HFFc6 (cell line): ENCODE measurements around the gene PDS5B. TPM values are rescaled to one million over a fixed set of nuclear protein-coding genes. Genes with fewer than 3 reads are reported as not detected.

Experiments used
- DNase-seq: peaks from one replicate; pipeline ENCODE4 v3.0.0-alpha.2; 2018
- H3K27ac Mint-ChIP-seq: 2 replicates; pipeline ENCODE4 v1.8.0; 2020; ENCODE audit warnings: mild to moderate bottlenecking, mixed read lengths
- H3K27me3 Mint-ChIP-seq: 2 replicates; pipeline ENCODE4 v1.8.0; 2021; ENCODE audit warnings: mild to moderate bottlenecking, moderate library complexity, mixed read lengths; ENCODE audit not compliant: insufficient read depth
- H3K36me3 Mint-ChIP-seq: 2 replicates; pipeline ENCODE4 v1.8.0; 2021; ENCODE audit warnings: low read depth, mixed read lengths
- H3K4me1 Mint-ChIP-seq: 2 replicates; pipeline ENCODE4 v1.8.0; 2020; ENCODE audit warnings: low read depth, mixed read lengths
- H3K4me3 Mint-ChIP-seq: 2 replicates; pipeline ENCODE4 v1.8.0; 2020; ENCODE audit warnings: mild to moderate bottlenecking, moderate library complexity, mixed read lengths
- H3K9me3 Mint-ChIP-seq: 2 replicates; pipeline ENCODE4 v1.8.0; 2020; ENCODE audit warnings: mild to moderate bottlenecking, mixed read lengths
- total RNA-seq, 6 experiments: library from RNA; stranded (reverse); fragmentation: NEBNext Ultra II Directional; extraction: Animal tissue kit (Norgen Biotek cat#: 25700); gene quantifications; 2 replicates in 1 of 6; 3 replicates in 5 of 6; pipeline ENCODE4 v1.2.3, GENCODE V29; 2021
- TF ChIP-seq, protein P1 (sequence below): fragments of 200-600 bp; sonication (generic); IDR thresholded peaks from 2 replicates; pipeline ENCODE4 v1.5.0; 2021; ENCODE audit warnings: antibody characterized with exemption, mild to moderate bottlenecking

The PDS5B gene
- total RNA-seq, 6 experiments from 2014 or later = 21.0 to 28.9 (median 24.6) TPM

GRCh38 chr13:32663660-32664059, 77.4 kb downstream of the PDS5B start:
- TF ChIP-seq, protein P1, sequence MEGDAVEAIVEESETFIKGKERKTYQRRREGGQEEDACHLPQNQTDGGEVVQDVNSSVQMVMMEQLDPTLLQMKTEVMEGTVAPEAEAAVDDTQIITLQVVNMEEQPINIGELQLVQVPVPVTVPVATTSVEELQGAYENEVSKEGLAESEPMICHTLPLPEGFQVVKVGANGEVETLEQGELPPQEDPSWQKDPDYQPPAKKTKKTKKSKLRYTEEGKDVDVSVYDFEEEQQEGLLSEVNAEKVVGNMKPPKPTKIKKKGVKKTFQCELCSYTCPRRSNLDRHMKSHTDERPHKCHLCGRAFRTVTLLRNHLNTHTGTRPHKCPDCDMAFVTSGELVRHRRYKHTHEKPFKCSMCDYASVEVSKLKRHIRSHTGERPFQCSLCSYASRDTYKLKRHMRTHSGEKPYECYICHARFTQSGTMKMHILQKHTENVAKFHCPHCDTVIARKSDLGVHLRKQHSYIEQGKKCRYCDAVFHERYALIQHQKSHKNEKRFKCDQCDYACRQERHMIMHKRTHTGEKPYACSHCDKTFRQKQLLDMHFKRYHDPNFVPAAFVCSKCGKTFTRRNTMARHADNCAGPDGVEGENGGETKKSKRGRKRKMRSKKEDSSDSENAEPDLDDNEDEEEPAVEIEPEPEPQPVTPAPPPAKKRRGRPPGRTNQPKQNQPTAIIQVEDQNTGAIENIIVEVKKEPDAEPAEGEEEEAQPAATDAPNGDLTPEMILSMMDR = no peak
- H3K36me3 Mint-ChIP-seq = no peaks in the 10 kb centered on the region
- no peak overlapping the region for H3K27ac Mint-ChIP-seq
- no peak overlapping the region for H3K4me3 Mint-ChIP-seq
- peaks cover 2% of the 10 kb centered on the region; the same call in 1 of the 2 replicates for H3K27me3 Mint-ChIP-seq
- H3K9me3 Mint-ChIP-seq = no peaks in the 10 kb centered on the region
- peaks cover 20% of the 10 kb centered on the region for H3K4me1 Mint-ChIP-seq
- DNase-seq = no peak

DNA sequence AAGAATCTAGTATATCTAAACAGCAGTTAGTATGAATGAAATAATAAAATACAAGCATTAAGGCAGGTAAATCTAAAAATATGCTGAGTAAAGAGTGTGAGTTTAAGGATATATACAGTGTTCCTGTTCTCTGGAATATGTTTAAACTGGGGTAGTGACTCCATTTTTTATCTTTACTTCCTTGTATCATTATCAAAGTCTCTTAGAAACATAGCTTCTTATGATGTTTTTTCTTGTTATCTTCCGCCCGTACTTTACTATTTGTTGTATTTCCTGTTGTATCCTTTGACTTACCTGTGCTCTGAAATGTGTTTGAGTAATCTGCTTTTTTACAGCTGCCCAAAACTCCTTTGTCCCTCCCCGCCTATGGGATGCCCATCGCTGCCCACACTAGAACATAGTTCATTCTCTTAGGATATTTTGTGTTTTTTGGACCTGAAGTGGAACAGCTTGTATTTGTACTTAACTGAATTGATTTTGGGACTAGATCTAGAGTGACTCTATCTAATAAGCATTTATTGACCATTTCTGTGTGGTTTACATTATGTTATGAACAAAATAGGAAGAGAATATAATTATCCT, 80.8 kb downstream of the PDS5B start:
- H3K9me3 Mint-ChIP-seq = no peaks in the 10 kb centered on the region

DNA sequence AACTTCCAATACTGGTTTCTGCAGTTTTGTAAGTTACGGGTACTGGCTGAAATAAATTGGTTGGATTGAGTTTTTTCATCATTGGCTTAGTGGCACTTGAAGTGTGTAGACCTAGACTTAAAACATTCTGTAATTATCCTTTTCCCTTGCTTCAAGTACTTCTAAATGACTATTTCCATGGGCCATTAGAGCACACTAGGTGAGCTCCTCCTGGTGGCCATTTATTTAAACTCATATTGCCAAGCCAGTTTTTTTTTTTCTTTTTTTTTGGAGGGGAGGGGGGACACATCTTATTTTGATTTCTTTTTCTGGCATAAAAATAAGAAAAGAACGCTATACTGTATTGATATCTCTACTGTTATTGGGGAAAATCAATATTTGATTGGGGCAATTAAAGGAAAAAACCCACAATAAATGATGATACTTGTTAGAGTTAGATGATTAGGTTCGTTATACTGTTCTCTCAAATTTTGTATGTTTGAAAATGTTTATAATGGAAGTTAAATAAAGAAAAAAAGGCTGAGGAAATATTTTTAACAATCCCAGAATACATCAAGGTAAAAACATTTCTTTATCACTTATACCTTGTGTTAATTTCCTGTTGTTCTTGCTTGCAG, 82.9 kb downstream of the PDS5B start:
- Mint-ChIP-seq H3K27ac (peak overlapping the region; percentile 33; the same call in 1 of the 2 replicates), H3K4me3 (no peak overlapping the region), H3K9me3 (no peaks in the 10 kb centered on the region), H3K36me3 (peaks cover 6% of the 10 kb centered on the region; the same call in 1 of the 2 replicates), H3K27me3 (peaks cover 2% of the 10 kb centered on the region; the same call in 1 of the 2 replicates), H3K4me1 (no peaks in the 10 kb centered on the region)
- DNase-seq = peak; percentile 33
- TF ChIP-seq, protein P1 = peak; percentile 89

More for the DNA sequence above, 80.8 kb downstream of the PDS5B start:
- H3K36me3 Mint-ChIP-seq = no peaks in the 10 kb centered on the region
- no peaks in the 10 kb centered on the region for H3K4me1 Mint-ChIP-seq
- no peak overlapping the region for H3K4me3 Mint-ChIP-seq
- peaks cover 2% of the 10 kb centered on the region; the same call in 1 of the 2 replicates for H3K27me3 Mint-ChIP-seq
- DNase-seq = no peak
- H3K27ac Mint-ChIP-seq = no peak overlapping the region
- TF ChIP-seq, protein P1 = no peak

DNA sequence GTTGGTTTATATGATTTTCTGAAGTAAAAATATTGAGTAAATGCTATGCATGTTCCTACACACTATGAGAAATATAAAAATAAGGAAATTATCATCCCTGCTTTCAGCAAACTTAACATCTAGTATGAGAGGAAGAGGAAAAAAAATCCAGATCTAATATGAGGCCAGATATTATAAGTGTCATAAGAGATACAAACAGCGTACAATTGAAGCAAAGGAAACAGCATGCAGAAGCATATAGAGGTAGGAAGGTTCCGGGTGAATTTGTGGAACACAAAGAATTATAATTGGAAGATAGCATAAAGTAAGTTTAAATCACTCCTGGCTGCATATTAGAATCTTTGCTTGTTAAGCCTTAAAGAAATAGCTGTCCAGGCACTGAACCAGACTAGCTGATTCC, 88.3 kb downstream of the PDS5B start:
- Mint-ChIP-seq H3K27me3 (no peaks in the 10 kb centered on the region), H3K36me3 (peaks cover 27% of the 10 kb centered on the region), H3K4me1 (peaks cover 21% of the 10 kb centered on the region), H3K4me3 (no peak overlapping the region), H3K9me3 (no peaks in the 10 kb centered on the region), H3K27ac (no peak overlapping the region)
- DNase-seq = no peak
- TF ChIP-seq, protein P1 = no peak

DNA sequence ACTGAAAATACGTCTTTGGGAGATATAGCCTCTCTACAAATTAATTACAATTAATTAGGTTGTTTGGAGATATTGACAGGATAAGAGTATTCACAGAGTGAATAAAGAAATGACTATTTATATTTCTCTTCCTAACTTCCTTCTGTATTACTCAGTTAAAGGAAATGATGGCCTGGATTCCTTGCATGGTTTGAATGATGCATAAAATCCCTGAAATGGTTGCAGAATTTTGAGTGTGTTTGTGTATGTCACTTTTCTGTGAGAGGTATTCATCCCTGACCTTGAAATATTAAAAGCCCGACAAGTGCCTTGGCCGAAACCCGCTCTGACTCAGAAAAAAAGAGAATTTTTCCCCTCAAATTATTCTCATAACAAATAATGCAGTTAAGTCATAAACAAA, 90.0 kb downstream of the PDS5B start:
- TF ChIP-seq, protein P1 = no peak
- H3K27ac Mint-ChIP-seq = 0 out of 2 replicates have a peak overlapping the region, but pooled peaks have one; percentile 21
- peaks cover 21% of the 10 kb centered on the region for H3K4me1 Mint-ChIP-seq
- H3K36me3 Mint-ChIP-seq = peaks cover 34% of the 10 kb centered on the region
- no peaks in the 10 kb centered on the region for H3K9me3 Mint-ChIP-seq
- H3K4me3 Mint-ChIP-seq = no peak overlapping the region
- DNase-seq = peak; percentile 16
- peaks cover 4% of the 10 kb centered on the region for H3K27me3 Mint-ChIP-seq
